PC-3 (cell line): ENCODE measurements around the gene EHMT1. TPM values are rescaled to one million over a fixed set of nuclear protein-coding genes. Genes with fewer than 3 reads are reported as not detected.

Source experiments
- ATAC-seq: fragments of 200-7000 bp; cut with Tn5 transposase; 2 replicates; pipeline ENCODE4 v1.9.1; 2020; ENCODE audit warnings: mild to moderate bottlenecking, moderate library complexity
- BruUV-seq: library from RNA; stranded (reverse); fragments of 400-500 nt; replicated peaks from 2 replicates; lab custom pipeline; 2021; lab: Mats Ljungman, UMichigan
- CTCF ChIA-PET: fragments of 300-600 bp; sonication (Branson Sonifier 250); formaldehyde crosslinking; loops from one replicate; lab custom pipeline; 2022; ENCODE audit warnings: antibody characterized with exemption; lab: Charles Lee
- POLR2A ChIA-PET: fragments of 300-600 bp; sonication (Branson Sonifier 250); formaldehyde crosslinking; loops from one replicate; lab custom pipeline; 2022; ENCODE audit warnings: antibody characterized with exemption; ENCODE audit not compliant: unreplicated experiment; lab: Charles Lee
- DNase-seq: peaks from one replicate; pipeline ENCODE4 v3.0.0-alpha.2; 2015
- H2AFZ ChIP-seq: fragments of 300-600 bp; sonication (generic); 2 replicates; pipeline ENCODE4 v1.6.0; 2016; ENCODE audit warnings: antibody characterized with exemption, low read length
- H3F3A ChIP-seq: fragments of 300-600 bp; sonication (generic); one replicate; pipeline ENCODE4 v1.6.0; 2017; ENCODE audit warnings: antibody characterized with exemption, low read length, control low read depth, mild to moderate bottlenecking; ENCODE audit not compliant: unreplicated experiment
- H3K27ac ChIP-seq: fragments of 300-600 bp; sonication (generic); 2 replicates; pipeline ENCODE4 v1.5.1; 2016; ENCODE audit warnings: mild to moderate bottlenecking, low read length
- H3K27me3 ChIP-seq: fragments of 300-600 bp; sonication (generic); 2 replicates; pipeline ENCODE4 v1.6.1; 2016; ENCODE audit warnings: low read length, mixed read lengths
- H3K36me3 ChIP-seq: fragments of 300-600 bp; sonication (generic); 2 replicates; pipeline ENCODE4 v1.6.1; 2016; ENCODE audit warnings: low read depth, mixed run types, low read length, mixed read lengths
- H3K4me1 ChIP-seq: fragments of 300-600 bp; sonication (generic); 2 replicates; pipeline ENCODE4 v1.5.1; 2016; ENCODE audit warnings: low read length; ENCODE audit not compliant: insufficient read depth
- H3K4me2 ChIP-seq: fragments of 300-600 bp; sonication (generic); 2 replicates; pipeline ENCODE4 v1.6.0; 2016; ENCODE audit warnings: low read length
- H3K4me3 ChIP-seq: fragments of 300-600 bp; sonication (generic); 2 replicates; pipeline ENCODE4 v1.5.1; 2016; ENCODE audit warnings: mild to moderate bottlenecking, low read length, mixed read lengths
- H3K79me2 ChIP-seq: fragments of 300-600 bp; sonication (generic); 2 replicates; pipeline ENCODE4 v1.6.1; 2017; ENCODE audit warnings: low read length, mixed read lengths
- H3K9ac ChIP-seq: fragments of 300-600 bp; sonication (generic); 2 replicates; pipeline ENCODE4 v1.6.0; 2016; ENCODE audit warnings: mild to moderate bottlenecking, low read length
- H3K9me2 ChIP-seq: fragments of 300-600 bp; sonication (generic); replicated peaks from 2 replicates; pipeline ENCODE4 v1.6.1; 2016; ENCODE audit warnings: mixed run types, low read length, mixed read lengths
- H3K9me3 ChIP-seq: fragments of 300-600 bp; sonication (generic); 2 replicates; pipeline ENCODE4 v1.6.1; 2016; ENCODE audit warnings: low read length, mixed read lengths
- H4K20me1 ChIP-seq: fragments of 300-600 bp; sonication (generic); 2 replicates; pipeline ENCODE4 v1.6.1; 2016; ENCODE audit warnings: low read length, mixed read lengths
- EZH2 ChIP-seq: fragments of 300-600 bp; sonication (generic); IDR thresholded peaks from one replicate; pipeline ENCODE4 v1.6.1; 2017; ENCODE audit warnings: antibody characterized with exemption, mild to moderate bottlenecking, low read length; ENCODE audit not compliant: unreplicated experiment
- EZH2phosphoT487 ChIP-seq: fragments of 300-600 bp; sonication (generic); IDR thresholded peaks from 2 replicates; pipeline ENCODE4 v1.6.1; 2018; ENCODE audit warnings: mild to moderate bottlenecking, antibody characterized with exemption, low read length, borderline replicate concordance
- intact Hi-C: fragments of 100-400 bp; cut with micrococcal nuclease; formaldehyde crosslinking; loops from 2 replicates; pipeline ENCODE4 v1.9.0; 2023
- total RNA-seq: library from RNA; depleted of rRNA; stranded (reverse); fragments of >200 nt; gene quantifications from 2 replicates; pipeline ENCODE4 v1.2.3, GENCODE V29; 2014
- TF ChIP-seq, protein P1 (sequence below): fragments of 300-600 bp; sonication (generic); conservative IDR thresholded peaks from 2 replicates; pipeline ENCODE4 v1.5.1; 2017; ENCODE audit warnings: antibody characterized with exemption, low read depth, mild to moderate bottlenecking, low read length

EHMT1 gene
- total RNA-seq, 1 experiment from 2014 or later, result 42.8 TPM

DNA sequence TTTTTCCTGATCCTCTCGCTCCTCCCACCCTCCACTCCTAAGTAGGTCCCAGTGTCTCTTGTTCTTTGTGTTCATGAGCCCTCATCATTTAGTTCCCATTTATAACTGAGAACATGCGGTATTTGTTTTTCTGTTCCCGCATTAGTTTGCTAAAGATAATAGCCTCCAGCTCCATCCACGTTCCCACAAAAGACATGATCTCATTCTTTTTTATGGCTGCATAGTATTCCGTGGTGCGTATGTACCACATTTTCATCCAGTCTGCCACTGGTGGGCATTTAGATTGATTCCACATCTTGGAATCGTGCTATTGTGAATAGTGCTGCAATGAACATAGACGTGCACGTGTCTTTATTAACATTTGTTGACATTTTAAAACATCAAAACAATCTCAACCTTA is 224.6 kb downstream of the EHMT1 start:
- no peaks in the 10 kb centered on the region for H3K9me2 ChIP-seq
- POLR2A ChIA-PET, result no interaction called here
- TF ChIP-seq, protein P1, sequence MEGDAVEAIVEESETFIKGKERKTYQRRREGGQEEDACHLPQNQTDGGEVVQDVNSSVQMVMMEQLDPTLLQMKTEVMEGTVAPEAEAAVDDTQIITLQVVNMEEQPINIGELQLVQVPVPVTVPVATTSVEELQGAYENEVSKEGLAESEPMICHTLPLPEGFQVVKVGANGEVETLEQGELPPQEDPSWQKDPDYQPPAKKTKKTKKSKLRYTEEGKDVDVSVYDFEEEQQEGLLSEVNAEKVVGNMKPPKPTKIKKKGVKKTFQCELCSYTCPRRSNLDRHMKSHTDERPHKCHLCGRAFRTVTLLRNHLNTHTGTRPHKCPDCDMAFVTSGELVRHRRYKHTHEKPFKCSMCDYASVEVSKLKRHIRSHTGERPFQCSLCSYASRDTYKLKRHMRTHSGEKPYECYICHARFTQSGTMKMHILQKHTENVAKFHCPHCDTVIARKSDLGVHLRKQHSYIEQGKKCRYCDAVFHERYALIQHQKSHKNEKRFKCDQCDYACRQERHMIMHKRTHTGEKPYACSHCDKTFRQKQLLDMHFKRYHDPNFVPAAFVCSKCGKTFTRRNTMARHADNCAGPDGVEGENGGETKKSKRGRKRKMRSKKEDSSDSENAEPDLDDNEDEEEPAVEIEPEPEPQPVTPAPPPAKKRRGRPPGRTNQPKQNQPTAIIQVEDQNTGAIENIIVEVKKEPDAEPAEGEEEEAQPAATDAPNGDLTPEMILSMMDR, result no peak
- TF ChIP-seq EZH2 (no peak), EZH2phosphoT487 (no peak)
- no peaks in the 10 kb centered on the region for H4K20me1 ChIP-seq
- H3K27me3 ChIP-seq, result no peaks in the 10 kb centered on the region
- no peaks in the 10 kb centered on the region for H3K9me3 ChIP-seq
- no TSS peak for BruUV-seq
- DNase-seq, result no peak
- H3K4me2 ChIP-seq, result no peak overlapping the region
- H2AFZ ChIP-seq, result no peak overlapping the region
- H3K4me3 ChIP-seq, result no peak overlapping the region
- CTCF ChIA-PET, result no interaction called here
- intact Hi-C loops, result no loop called here
- no peak overlapping the region for H3K9ac ChIP-seq
- no peaks in the 10 kb centered on the region for H3K79me2 ChIP-seq
- no peaks in the 10 kb centered on the region for H3K4me1 ChIP-seq
- no peak overlapping the region for H3K27ac ChIP-seq
- ATAC-seq, result no peak
- no peaks in the 10 kb centered on the region for H3F3A ChIP-seq
- H3K36me3 ChIP-seq, result no peaks in the 10 kb centered on the region

DNA sequence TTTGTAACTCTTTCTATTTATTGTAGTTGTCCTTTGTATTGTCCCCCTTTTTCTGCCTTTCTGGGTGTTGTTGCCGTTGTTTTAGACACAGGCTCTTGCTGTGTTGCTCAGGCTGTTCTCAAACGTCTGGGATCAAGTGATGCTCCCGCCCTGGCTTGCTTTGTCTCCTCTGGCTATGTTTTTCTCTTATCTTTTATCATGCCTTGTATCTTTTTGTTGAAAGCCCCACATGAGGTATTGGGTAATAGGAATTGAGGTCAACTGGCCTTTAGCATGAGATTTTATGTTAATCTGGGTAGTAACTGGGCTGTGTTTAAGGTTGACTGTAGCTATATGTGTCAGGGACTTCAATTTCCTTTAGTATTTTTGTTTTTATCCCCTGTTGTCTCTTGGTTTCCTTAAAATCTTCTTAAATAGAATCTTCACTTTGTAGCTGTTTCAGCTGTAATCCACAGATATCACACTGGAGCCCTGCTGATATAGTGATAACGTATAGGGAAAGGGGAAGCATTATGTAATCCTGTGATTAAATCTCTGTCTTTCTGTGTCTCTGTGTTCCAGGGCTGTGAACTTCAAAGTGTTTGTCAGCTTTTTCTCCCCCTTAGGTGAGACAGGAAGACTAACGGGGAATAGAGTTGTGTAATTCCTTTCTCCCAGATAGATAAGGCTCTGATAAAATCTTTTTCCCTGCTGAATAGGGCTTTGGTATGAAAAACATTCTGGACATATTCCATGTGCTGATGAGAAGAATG is 232.9 kb downstream of the EHMT1 start:
- intact Hi-C loops, result no loop called here

More for the DNA sequence above, 232.9 kb downstream of the EHMT1 start:
- H3K36me3 ChIP-seq, result no peaks in the 10 kb centered on the region
- no TSS peak for BruUV-seq
- H3K79me2 ChIP-seq, result no peaks in the 10 kb centered on the region
- no peak overlapping the region for H3K4me3 ChIP-seq
- H3K4me1 ChIP-seq, result no peaks in the 10 kb centered on the region
- no peaks in the 10 kb centered on the region for H4K20me1 ChIP-seq
- H3F3A ChIP-seq, result no peaks in the 10 kb centered on the region
- TF ChIP-seq, protein P1, result no peak
- TF ChIP-seq EZH2, result no peak
- TF ChIP-seq EZH2phosphoT487, result no peak
- no peak for DNase-seq
- H3K9ac ChIP-seq, result no peak overlapping the region
- H3K4me2 ChIP-seq, result no peak overlapping the region
- H2AFZ ChIP-seq, result no peak overlapping the region
- H3K27ac ChIP-seq, result no peak overlapping the region
- H3K9me3 ChIP-seq, result no peaks in the 10 kb centered on the region
- no peaks in the 10 kb centered on the region for H3K9me2 ChIP-seq
- CTCF ChIA-PET, result no interaction called here
- POLR2A ChIA-PET, result no interaction called here
- H3K27me3 ChIP-seq, result no peaks in the 10 kb centered on the region
- no peak for ATAC-seq
